HG02610 (cell line): Measurements from ENCODE around the gene DUSP2.

Experiments
- ATAC-seq: cut with Tn5 transposase; IDR thresholded peaks from one replicate; pipeline ENCODE4 v1.9.1; 2021; ENCODE audit warnings: mild to moderate bottlenecking, moderate library complexity; ENCODE audit not compliant: unreplicated experiment

DUSP2 gene

DNA sequence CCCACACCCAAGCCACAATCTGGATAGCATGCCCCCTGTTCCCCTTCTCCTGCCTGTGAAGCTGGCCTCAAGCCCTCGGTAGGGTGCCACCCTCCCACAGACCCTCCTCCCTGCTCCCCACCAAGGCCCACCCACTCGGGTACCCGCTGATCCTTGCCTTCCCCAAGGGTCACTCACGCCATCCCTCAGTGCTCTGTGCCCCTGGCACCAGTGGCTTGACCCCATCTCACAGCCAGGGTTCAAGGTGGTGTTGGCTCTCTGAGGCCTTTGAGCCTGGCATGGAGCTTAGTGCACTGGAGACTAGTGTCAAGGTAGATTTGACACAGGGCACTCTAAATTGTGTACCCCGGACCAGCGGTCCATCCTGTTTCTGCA is 40.8 kb downstream of the DUSP2 start:
- no peak for ATAC-seq

DNA sequence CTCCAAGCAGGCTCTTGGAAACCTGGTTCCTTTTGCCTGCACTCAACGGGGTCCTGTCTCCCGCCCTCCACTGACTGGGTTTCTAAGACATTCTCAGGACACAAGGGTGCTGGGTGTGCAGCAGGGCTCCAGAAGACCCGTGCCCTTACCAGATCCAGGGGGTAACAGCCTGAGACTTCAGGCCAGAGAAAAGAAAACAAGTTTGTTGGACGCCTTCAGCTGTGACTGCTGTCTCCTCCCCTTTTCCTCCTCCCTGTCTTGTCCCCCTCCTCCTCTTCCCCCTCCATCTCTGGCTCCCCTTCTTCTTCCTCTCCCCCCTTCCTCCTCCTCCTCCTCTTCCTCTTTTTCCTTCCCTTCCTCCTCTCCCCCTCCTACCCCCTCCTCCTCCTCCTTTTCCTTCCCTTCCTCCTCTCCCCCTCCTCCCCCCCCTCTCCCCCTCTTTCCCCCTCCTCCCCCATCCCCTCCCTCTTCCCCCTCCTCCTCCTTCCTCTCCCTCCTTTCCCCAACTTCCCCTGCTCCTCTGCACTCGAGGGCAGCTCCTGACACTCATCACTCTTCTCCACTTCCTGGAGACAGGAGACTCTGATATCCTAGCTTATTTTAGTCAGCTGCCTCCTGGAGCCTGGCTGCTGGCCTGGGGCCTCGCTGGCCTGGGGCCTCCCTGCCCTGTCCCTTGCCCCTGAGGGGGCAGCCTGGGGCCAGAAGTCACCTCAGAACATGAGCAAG is 41.3 kb downstream of the DUSP2 start:
- no peak for ATAC-seq

DNA sequence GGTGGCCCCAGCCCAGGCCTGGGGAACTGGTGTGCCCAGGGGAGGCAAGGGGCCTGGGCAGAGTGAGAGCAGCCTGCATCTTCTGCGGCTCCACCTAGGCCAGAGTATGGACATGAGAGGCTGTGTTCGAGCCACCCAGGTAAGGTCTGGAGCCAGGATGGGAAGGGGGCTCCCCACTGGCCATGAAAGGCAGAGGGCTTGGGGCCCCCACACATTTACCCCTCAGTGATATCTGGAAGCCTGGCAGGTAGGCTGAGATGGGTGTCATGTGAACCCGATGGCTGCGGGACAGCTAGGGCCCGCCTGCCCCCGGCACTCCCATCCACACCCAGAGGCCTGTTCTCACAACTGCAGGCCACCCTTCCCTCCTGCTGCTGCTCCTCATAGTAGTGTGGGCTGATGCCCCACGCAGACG is 42.0 kb downstream of the DUSP2 start:
- no peak for ATAC-seq

DNA sequence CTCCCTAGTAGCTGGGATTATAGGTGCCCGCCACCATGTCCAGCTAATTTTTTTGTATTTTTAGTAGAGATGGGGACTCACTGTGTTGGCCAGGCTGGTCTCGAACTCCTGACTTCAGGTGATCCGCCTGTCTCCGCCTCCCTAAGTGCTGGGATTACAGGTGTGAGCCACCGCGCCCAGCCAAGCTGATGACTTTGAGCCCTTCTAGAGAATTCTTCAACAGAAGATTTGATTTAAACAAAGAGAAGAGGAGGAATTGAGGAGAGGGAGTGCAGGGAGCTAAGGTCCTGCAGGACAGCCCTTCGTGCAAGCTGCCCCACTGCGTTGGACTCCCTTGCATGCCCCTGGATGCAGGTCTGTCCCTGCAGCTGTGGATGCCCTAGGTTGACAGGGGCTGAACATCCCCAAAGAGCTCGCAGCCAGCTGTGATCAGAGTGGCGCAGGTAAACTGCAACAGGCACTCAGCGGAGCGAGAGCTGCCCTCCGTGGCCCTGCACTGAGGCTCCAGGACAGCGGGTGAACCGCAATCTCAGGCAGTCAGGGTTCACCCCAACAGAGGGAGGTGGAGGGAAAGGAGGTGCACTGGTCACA is 42.5 kb downstream of the DUSP2 start:
- ATAC-seq: no peak

DNA sequence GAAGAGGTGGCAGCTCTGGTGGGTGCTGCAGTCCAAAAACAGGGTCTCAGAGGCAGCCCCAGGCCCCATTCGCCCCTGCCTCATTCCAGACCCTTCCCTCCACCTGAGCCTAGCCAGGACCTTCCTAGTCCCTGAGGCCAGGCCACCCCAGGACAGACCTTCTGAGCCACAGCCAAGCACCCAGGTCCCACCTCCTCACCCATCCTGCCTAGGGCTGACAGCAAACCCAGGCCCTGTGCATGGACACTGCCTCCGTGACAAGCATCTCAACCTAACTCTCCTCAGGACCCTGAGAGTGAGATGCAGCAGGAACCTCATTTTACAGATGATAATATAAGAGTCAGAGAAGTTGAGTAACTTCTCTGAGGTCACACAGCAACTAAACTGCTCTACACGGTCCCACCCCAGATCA is 44.3 kb downstream of the DUSP2 start:
- no peak for ATAC-seq

DNA sequence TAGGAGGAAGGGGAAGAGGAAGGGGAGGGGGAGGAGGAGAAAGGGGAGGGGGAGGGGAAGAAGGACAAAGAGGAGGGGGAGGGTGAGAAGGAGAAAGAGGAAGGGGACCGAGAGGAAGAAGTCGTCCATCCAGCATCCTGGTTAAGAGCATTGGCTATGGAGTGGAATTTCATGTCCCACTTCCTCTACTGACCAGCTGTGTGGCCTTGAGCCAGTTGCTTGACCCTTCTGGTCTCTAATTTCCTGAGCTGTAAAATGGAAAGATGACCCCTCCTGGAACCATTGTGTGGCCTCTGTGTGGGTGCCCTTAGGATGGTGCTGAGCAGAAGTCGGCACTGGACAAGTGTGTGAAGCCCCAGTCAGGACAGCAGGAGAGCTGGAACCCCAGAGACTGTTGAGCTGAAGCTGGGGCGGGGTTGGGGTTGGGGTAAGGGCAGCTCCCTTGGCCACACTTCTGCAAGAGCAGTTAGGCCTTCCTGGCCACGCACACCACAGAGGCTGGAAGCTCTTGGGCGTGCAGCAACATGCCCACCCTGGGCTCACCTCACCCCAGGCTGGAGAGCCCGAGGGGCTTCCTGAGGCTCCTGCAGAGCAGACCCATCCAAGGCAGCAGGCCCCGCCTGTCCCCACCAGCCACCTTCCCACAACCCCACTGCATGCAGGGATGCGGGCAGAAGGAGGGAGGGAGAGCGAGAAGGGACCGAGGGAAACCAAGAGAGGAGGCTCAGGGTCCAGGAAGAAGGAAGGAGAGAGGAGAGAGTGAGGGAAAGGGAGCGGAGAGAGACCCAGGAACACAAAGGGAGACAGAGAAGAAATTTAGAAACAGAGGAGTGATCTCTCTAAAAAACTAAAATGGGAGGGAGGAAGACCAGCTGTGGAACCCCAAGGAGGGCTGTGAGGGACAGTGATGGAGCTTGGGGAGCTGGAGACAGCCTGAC is 45.1 kb downstream of the DUSP2 start:
- ATAC-seq: no peak

DNA sequence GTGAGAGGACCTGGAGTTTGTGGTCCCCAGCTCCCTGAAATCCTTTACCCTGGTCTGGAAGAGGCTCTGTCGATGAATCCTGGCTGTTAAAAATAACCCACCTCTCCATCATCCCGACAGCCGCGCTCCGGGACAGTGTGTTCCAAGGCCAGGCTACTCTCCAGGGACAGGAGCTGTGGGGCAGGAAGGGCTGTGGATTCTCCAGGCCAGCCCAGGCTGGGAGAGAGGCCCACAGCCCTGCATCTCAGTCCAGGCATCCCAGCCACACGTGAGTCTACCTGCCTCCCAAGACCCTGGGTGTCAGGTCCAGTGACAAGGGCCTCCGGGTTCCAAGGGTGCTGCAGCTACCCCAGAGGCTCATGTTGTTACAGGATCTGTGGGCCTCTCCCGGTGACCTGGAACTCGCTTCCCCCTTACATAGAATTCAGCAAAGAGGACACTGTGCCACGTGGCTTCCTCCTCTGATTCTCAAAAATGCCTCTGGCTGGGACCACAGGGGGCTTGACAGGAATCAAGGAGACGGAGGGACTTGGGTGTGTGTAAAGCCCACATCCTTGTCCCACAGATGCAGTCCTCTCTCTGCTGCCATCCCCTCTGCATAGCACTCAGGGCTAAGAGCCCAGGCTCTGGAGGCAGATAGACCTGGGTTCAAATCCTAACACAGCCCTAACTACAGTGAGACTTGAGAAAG is 46.2 kb downstream of the DUSP2 start:
- ATAC-seq: no peak

DNA sequence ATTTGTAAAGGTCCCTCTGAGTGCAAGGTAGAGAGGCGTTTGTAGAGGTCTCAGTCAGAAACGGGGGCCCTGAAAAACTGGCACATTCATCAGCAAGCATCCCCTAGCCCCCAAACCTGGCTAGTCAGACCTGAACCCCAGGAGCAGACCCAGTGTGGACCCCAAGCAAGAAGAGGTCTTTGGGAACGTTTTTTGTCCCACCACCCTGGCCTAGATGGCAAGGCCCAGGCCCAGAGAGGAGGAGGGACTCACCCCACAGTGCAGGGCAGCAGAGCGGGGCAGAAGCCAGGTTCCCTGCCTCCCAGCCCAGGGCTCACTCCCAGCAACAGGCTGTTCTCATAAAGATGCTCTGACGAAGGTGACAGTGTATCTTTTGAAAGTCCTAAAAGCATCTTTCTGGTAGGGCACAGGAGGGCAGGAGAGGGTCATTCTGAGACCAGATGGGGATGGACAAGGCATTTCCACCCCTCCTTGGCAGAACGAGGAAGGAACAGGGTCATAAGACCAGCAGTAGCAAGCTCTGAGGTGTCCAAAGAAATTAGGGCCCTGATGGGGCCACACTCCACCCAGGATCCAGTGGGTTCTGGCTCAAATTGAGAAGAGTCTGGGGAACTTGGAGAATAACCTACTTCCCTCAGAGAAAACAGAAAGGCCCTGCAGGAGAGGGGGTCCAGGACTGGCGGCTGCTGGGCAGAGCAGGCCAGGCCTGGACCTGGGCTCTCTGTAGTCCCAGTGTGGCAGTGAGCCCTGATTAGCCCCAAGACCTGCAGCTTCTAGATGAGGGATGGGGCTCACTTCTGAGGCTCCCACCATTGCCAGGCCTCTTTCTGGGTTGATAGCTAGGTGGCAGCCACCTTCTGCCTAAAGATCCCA is 47.1 kb downstream of the DUSP2 start:
- ATAC-seq: no peak

DNA sequence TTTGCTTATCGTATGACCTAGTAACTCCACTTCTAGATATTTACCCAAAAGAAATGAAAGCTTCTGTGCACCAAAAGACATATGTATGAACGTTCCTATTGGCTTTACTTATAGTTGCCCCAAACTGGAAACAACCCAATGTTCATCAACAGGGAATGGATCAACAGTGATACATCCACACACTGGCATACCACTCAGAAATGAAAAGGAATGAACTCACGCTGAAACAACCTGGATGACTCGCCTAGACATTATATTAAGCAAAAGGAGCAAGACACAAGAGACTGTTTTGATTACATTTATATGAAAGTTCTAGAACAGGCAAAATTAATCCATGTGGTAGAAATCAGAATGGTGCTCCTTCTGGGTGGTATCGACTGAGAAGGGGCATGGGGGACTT is 47.8 kb downstream of the DUSP2 start:
- ATAC-seq: no peak

DNA sequence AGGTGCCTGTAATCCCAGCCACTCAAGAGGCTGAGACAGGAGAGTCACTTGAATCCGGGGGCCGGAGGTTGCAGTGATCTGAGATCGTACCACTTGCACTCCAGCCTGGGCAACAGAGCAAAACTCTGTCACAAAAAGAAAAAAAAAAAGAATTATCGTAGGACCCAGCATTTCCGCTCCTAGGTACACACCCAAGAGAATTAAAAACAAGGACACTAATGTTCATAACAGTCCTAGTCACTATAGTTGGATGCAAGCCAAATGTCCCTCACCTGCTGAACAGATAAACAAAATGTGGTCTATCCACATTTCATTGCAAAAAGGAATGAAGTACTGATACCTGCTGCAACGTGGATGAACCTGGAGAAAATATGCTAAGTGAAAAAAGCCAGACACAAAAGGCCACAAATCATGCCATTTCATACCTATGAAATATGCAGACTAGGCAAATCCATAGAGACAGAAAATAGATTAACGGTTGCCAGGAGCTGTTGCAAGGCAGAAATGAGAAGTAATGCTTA is 50.1 kb downstream of the DUSP2 start:
- ATAC-seq: no peak

DNA sequence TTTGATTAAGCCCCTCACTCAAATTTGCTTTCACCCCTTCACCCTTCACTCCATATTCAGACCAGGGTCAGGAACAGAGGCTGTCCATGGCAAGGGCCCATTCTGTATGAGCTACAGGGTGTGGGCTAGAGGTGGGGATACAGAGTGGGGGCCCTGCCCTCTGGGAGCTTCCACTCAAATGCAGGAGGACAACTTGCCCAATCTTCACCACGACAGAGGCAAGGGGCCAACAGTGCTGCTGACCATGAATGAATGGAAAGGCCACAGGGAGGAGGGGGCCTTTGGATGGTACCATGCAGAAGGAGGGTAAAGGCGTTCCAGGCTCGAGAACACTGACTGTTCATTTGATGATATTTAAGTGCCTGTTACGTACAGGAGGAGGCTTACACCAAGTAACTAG is 51.7 kb downstream of the DUSP2 start:
- ATAC-seq: no peak
